T-cell (primary cell): ENCODE results near the gene ZNF784. TPM values are rescaled to one million over a fixed set of nuclear protein-coding genes. Genes with fewer than 3 reads are reported as not detected.
A peak's percentile ranks its signal among the peaks of the same experiment; 100 is the strongest.

Experiments used
- ATAC-seq, 4 experiments: fragments of 200-7000 bp in 3 of 4; fragments of 150-1000 bp in 1 of 4; cut with Tn5 transposase; replicated peaks in 1 of 4; 1 replicate in 3 of 4; 2 replicates in 1 of 4; pipeline ENCODE4 v1.10.0; 2021; ENCODE audit warnings: moderate library complexity in 3 of 4, mild to moderate bottlenecking in 2 of 4, moderate number of reproducible peaks in 1 of 4
- CTCF ChIA-PET, 2 donors: fragments of 300-600 bp; sonication (Branson Sonifier 250); formaldehyde crosslinking; loops; one replicate each; lab custom pipeline; 2022; ENCODE audit warnings: antibody characterized with exemption in 2 of 2; lab: Charles Lee
- POLR2A ChIA-PET, 2 donors: fragments of 300-600 bp; sonication (Branson Sonifier 250); formaldehyde crosslinking; loops; one replicate each; lab custom pipeline; 2022; ENCODE audit warnings: antibody characterized with exemption in 2 of 2; lab: Charles Lee
- DNase-seq, 35 experiments: peaks; one replicate each; pipeline versions ENCODE4 v3.0.0 to v3.0.0-alpha.2; 2013 to 2023
- H3K27ac ChIP-seq: one replicate; pipeline ENCODE4 v1.5.1; 2013; ENCODE audit warnings: low read length
- H3K27me3 ChIP-seq, 2 experiments: replicated peaks in 1 of 2; 1 replicate in 1 of 2; 2 replicates in 1 of 2; pipeline versions ENCODE4 v1.6.1 to v1.7.0; 2013; ENCODE audit warnings: low read length in 1 of 2, mixed read lengths in 1 of 2; ENCODE audit not compliant: control insufficient read depth in 2 of 2, insufficient read depth in 2 of 2; ENCODE audit errors: extremely low read depth in 1 of 2
- H3K36me3 ChIP-seq, 2 donors: 1 replicate in 1 of 2; 2 replicates in 1 of 2; pipeline versions ENCODE4 v1.6.1 to v1.7.0; 2013; ENCODE audit warnings: low read length in 1 of 2; ENCODE audit not compliant: control insufficient read depth in 2 of 2, insufficient read depth in 1 of 2; ENCODE audit errors: extremely low read depth in 1 of 2
- H3K4me1 ChIP-seq, 2 experiments: 1 replicate in 1 of 2; 2 replicates in 1 of 2; pipeline versions ENCODE4 v1.6.1 to v1.7.0; 2013; ENCODE audit warnings: low read length in 2 of 2, mixed read lengths in 1 of 2; ENCODE audit not compliant: insufficient read depth in 2 of 2, control insufficient read depth in 1 of 2; ENCODE audit errors: extremely low read depth in 1 of 2
- H3K4me3 ChIP-seq, 2 donors: 1 replicate in 1 of 2; 2 replicates in 1 of 2; pipeline versions ENCODE4 v1.5.1 to v1.7.0; 2013; ENCODE audit warnings: mild to moderate bottlenecking in 2 of 2, low read length in 1 of 2, moderate library complexity in 1 of 2; ENCODE audit not compliant: control insufficient read depth in 1 of 2; ENCODE audit errors: extremely low read depth in 1 of 2
- H3K9me3 ChIP-seq: 2 replicates; pipeline ENCODE4 v1.7.0; 2013
- H3K27ac Mint-ChIP-seq, 2 donors: one replicate each; pipeline ENCODE4 v1.8.0; 2020 to 2021; ENCODE audit warnings: mild to moderate bottlenecking in 2 of 2, mixed read lengths in 2 of 2
- H3K27me3 Mint-ChIP-seq, 2 donors: one replicate each; pipeline ENCODE4 v1.8.0; 2021 to 2022; ENCODE audit warnings: mixed read lengths in 2 of 2
- H3K36me3 Mint-ChIP-seq: one replicate; pipeline ENCODE4 v1.8.0; 2021; ENCODE audit warnings: mixed read lengths
- H3K4me1 Mint-ChIP-seq, 3 donors: one replicate each; pipeline ENCODE4 v1.8.0; 2020 to 2022; ENCODE audit warnings: mixed read lengths in 3 of 3, mild to moderate bottlenecking in 1 of 3
- H3K4me3 Mint-ChIP-seq, 3 donors: one replicate each; pipeline ENCODE4 v1.8.0; 2020 to 2022; ENCODE audit warnings: mild to moderate bottlenecking in 3 of 3, mixed read lengths in 3 of 3, moderate library complexity in 3 of 3
- H3K9me3 Mint-ChIP-seq, 3 donors: one replicate each; pipeline ENCODE4 v1.8.0; 2020 to 2022; ENCODE audit warnings: mixed read lengths in 3 of 3
- WGBS: methylation state at CpG from one replicate; pipeline ENCODE4 v1.1.5; 2013; ENCODE audit warnings: missing lambda C conversion rate; ENCODE audit not compliant: insufficient coverage; 5-methylcytosine and 5-hydroxymethylcytosine counted together
- total RNA-seq, 35 experiments: library from RNA in 6 of 35; stranded (reverse) in 6 of 35; fragments of 120-200 nt in 1 of 35; gene quantifications; one replicate each; pipeline versions ENCODE4 v1.2.1 to v1.2.4 and lab custom pipeline; 2013 to 2026

ZNF784 gene
- total RNA-seq, 5 donors from 2014 or later (not counting 1 experiment from before 2014, with no cell fraction given), result 7.2 to 13.3 (median 8.2) TPM

GRCh38 chr19:55643003-55643886 is 18.9 kb upstream of the ZNF784 start, which contains the start of gene ZNF581:
Gene ZNF581 (plus strand): TSS chr19:55643649. CDS start chr19:55644572, 923 bp downstream.
- peak within 1 kb of the TSS; percentile 66 to 86 for H3K4me3 ChIP-seq
- ATAC-seq, result peak; percentile 49 to 58 (median 54)
- peak; percentile 55 to 89 (median 70) for DNase-seq
- CTCF ChIA-PET, result interaction anchor here in 1 of 2 donors (1.5 to 1.7 kb wide), 2 partner anchors 10 to 11 kb away, joined by 4 read pairs; partner anchors contain the start of gene U2AF2
- peak within 1 kb of the TSS; percentile 84 for H3K27ac ChIP-seq
- Mint-ChIP-seq H3K9me3 (no peaks in the 10 kb centered on the region), H3K27ac (peak within 1 kb of the TSS; percentile 96 to 98), H3K4me1 (peaks cover 50 to 64% (median 59%) of the 10 kb centered on the region in 3 donors), H3K27me3 (peaks cover 0 to 2% of the 10 kb centered on the region in 2 donors), H3K36me3 (peaks cover 8% of the 10 kb centered on the region), H3K4me3 (peak within 1 kb of the TSS; percentile 83 to 90 (median 88))
- H3K9me3 ChIP-seq, result no peaks in the 10 kb centered on the region
- H3K36me3 ChIP-seq, result peaks cover 10 to 13% of the 10 kb centered on the region in 2 donors
- peaks cover 22 to 72% of the 10 kb centered on the region in 2 experiments for H3K4me1 ChIP-seq
- POLR2A ChIA-PET, result no interaction called here
- H3K27me3 ChIP-seq, result no peaks in the 10 kb centered on the region
- WGBS, result 0% methylated on average over 21 of the region's 56 CpGs

- H3K27me3 Mint-ChIP-seq, result peaks cover 0 to 2% of the 10 kb centered on the region in 2 donors
- no peaks in the 10 kb centered on the region for H3K27me3 ChIP-seq
- WGBS, result under 1% methylated on average over 56 of the region's 65 CpGs
- H3K4me1 Mint-ChIP-seq, result peaks cover 52 to 67% (median 63%) of the 10 kb centered on the region in 3 donors
- ATAC-seq (peak; percentile 8 to 21 (median 18)), DNase-seq (peak in 5 of 35 experiments; percentile 30 to 50 (median 39))
- peak overlapping the region; percentile 83 to 90 (median 88) for H3K4me3 Mint-ChIP-seq
- H3K4me1 ChIP-seq, result peaks cover 24 to 71% of the 10 kb centered on the region in 2 experiments
- H3K36me3 Mint-ChIP-seq, result peaks cover 15% of the 10 kb centered on the region
- peak overlapping the region; percentile 84 for H3K27ac ChIP-seq
- H3K9me3 Mint-ChIP-seq, result no peaks in the 10 kb centered on the region
- H3K4me3 ChIP-seq, result peak overlapping the region; percentile 66 to 79
- peaks cover 10 to 13% of the 10 kb centered on the region in 2 donors for H3K36me3 ChIP-seq
- no peaks in the 10 kb centered on the region for H3K9me3 ChIP-seq
- CTCF ChIA-PET, result interaction anchor here in 1 of 2 donors (1.5 to 1.7 kb wide), 2 partner anchors 9 to 12 kb away, joined by 4 read pairs; partner anchors contain the start of gene U2AF2
- POLR2A ChIA-PET, result no interaction called here
- peak overlapping the region; percentile 96 to 98 for H3K27ac Mint-ChIP-seq
Measured at GRCh38 chr19:55642153-55643002, 18.0 kb upstream of the ZNF784 start.

GRCh38 chr19:55641426-55642152 is 17.2 kb upstream of the ZNF784 start:
- Histone ChIP-seq H3K9me3 (no peaks in the 10 kb centered on the region), H3K4me1 (peaks cover 22 to 71% of the 10 kb centered on the region in 2 experiments), H3K36me3 (peaks cover 10 to 13% of the 10 kb centered on the region in 2 donors), H3K27ac (peak overlapping the region; percentile 63), H3K27me3 (no peaks in the 10 kb centered on the region), H3K4me3 (peak overlapping the region; percentile 66 to 79)
- 0% methylated on average over 25 of the region's 25 CpGs for WGBS
- Mint-ChIP-seq H3K27me3 (peaks cover 0 to 2% of the 10 kb centered on the region in 2 donors), H3K36me3 (peaks cover 15% of the 10 kb centered on the region), H3K4me1 (peaks cover 57 to 69% (median 67%) of the 10 kb centered on the region in 3 donors), H3K27ac (peak overlapping the region; percentile 90 to 93), H3K4me3 (peak overlapping the region; percentile 79 to 88 (median 84)), H3K9me3 (no peaks in the 10 kb centered on the region)
- POLR2A ChIA-PET, result no interaction called here
- DNase-seq (peak in 4 of 35 experiments; percentile 36 to 64 (median 40)), ATAC-seq (peak; percentile 1 to 7 (median 4))
- CTCF ChIA-PET, result interaction anchor here in 1 of 2 donors (1.5 to 1.7 kb wide), 2 partner anchors 9 to 13 kb away, joined by 4 read pairs; partner anchors contain the start of gene U2AF2

- Mint-ChIP-seq H3K27me3 (peaks cover 0 to 2% of the 10 kb centered on the region in 2 donors), H3K27ac (peak within 1 kb of the TSS; percentile 90 to 93), H3K4me1 (peaks cover 65 to 77% (median 75%) of the 10 kb centered on the region in 3 donors), H3K36me3 (peaks cover 18% of the 10 kb centered on the region), H3K4me3 (peak within 1 kb of the TSS; percentile 79 to 88 (median 84)), H3K9me3 (no peaks in the 10 kb centered on the region)
- peak within 1 kb of the TSS; percentile 67 for H3K27ac ChIP-seq
- peak within 1 kb of the TSS; percentile 66 to 79 for H3K4me3 ChIP-seq
- CTCF ChIA-PET, result interaction anchor here in 1 of 2 donors (1.0 to 1.1 kb wide), 2 partner anchors 9 to 16 kb away, joined by 3 to 5 read pairs; partner anchors contain the start of gene ZNF784
- peaks cover 10 to 13% of the 10 kb centered on the region in 2 donors for H3K36me3 ChIP-seq
- peaks cover 29 to 79% of the 10 kb centered on the region in 2 experiments for H3K4me1 ChIP-seq
- POLR2A ChIA-PET, result interaction anchor here in 1 of 2 donors (0.6 kb wide), 1 partner anchor 1121 kb away, joined by 3 read pairs; no protein-coding TSS in a partner anchor
- ATAC-seq (peak; percentile 18 to 39 (median 30)), DNase-seq (peak in 13 of 35 experiments; percentile 16 to 70 (median 49))
- no peaks in the 10 kb centered on the region for H3K27me3 ChIP-seq
- H3K9me3 ChIP-seq, result no peaks in the 10 kb centered on the region
- 2% methylated on average over 72 of the region's 89 CpGs for WGBS
Measured at GRCh38 chr19:55640577-55641425, 16.4 kb upstream of the ZNF784 start, which contains the start of gene ZNF580. Gene ZNF580 (plus strand): TSS chr19:55641002. CDS start chr19:55642509, 1,507 bp downstream.
